ENCODE measurements around the gene CFI.

DNA sequence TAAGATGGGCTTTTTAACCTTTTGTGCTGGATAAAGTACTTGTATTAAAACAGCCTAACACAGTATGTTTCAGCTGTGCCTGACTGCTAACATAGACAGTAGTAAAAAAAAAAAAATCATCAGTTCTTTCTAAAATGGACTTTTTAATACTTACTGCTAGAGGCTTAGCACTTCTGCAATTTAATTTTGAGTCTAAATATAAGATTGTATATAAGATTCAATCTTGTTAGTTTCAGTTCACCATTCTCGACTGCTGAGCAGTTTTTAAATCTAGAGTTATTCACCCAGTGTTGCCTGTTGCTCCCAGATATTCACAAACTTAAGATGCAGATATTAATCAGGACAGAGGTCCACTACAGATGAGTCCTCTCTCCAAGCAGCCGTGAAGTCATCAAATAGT, 78.7 kb downstream of the CFI start:
- TF ChIP-seq, protein P1, sequence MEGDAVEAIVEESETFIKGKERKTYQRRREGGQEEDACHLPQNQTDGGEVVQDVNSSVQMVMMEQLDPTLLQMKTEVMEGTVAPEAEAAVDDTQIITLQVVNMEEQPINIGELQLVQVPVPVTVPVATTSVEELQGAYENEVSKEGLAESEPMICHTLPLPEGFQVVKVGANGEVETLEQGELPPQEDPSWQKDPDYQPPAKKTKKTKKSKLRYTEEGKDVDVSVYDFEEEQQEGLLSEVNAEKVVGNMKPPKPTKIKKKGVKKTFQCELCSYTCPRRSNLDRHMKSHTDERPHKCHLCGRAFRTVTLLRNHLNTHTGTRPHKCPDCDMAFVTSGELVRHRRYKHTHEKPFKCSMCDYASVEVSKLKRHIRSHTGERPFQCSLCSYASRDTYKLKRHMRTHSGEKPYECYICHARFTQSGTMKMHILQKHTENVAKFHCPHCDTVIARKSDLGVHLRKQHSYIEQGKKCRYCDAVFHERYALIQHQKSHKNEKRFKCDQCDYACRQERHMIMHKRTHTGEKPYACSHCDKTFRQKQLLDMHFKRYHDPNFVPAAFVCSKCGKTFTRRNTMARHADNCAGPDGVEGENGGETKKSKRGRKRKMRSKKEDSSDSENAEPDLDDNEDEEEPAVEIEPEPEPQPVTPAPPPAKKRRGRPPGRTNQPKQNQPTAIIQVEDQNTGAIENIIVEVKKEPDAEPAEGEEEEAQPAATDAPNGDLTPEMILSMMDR (IDR thresholded peaks at IDR 0.05; ENCODE audit: insufficient read depth, low read length) = no peak
- TF ChIP-seq, protein P2, sequence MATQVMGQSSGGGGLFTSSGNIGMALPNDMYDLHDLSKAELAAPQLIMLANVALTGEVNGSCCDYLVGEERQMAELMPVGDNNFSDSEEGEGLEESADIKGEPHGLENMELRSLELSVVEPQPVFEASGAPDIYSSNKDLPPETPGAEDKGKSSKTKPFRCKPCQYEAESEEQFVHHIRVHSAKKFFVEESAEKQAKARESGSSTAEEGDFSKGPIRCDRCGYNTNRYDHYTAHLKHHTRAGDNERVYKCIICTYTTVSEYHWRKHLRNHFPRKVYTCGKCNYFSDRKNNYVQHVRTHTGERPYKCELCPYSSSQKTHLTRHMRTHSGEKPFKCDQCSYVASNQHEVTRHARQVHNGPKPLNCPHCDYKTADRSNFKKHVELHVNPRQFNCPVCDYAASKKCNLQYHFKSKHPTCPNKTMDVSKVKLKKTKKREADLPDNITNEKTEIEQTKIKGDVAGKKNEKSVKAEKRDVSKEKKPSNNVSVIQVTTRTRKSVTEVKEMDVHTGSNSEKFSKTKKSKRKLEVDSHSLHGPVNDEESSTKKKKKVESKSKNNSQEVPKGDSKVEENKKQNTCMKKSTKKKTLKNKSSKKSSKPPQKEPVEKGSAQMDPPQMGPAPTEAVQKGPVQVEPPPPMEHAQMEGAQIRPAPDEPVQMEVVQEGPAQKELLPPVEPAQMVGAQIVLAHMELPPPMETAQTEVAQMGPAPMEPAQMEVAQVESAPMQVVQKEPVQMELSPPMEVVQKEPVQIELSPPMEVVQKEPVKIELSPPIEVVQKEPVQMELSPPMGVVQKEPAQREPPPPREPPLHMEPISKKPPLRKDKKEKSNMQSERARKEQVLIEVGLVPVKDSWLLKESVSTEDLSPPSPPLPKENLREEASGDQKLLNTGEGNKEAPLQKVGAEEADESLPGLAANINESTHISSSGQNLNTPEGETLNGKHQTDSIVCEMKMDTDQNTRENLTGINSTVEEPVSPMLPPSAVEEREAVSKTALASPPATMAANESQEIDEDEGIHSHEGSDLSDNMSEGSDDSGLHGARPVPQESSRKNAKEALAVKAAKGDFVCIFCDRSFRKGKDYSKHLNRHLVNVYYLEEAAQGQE (IDR thresholded peaks at IDR 0.05; ENCODE audit: insufficient replicate concordance, low read depth) = no peak
- TF ChIP-seq GABPA (IDR thresholded peaks at IDR 0.05; ENCODE audit: low read depth) (no peak), POLR2AphosphoS5 (IDR thresholded peaks at IDR 0.05; ENCODE audit: low read depth) (no peak)
